LNCaP clone FGC (cell line): ENCODE measurements around the gene CLSTN3.
"Not testable (repeated sequence)": the region's sequence is repeated elsewhere in the genome, so short reads cannot be mapped to it uniquely, and the experiment has no call there.

Experiments
- DNase-seq: peaks from one replicate; pipeline ENCODE4 v3.0.0-alpha.2; 2011; ENCODE audit warnings: low read depth
- H3K4me3 ChIP-seq: 2 replicates; pipeline ENCODE4 v1.5.1; 2011; ENCODE audit warnings: mild to moderate bottlenecking, low read depth, low read length, control low read depth
- TF ChIP-seq, protein P1 (sequence below): IDR thresholded peaks from 2 replicates; pipeline ENCODE4 v1.5.1; 2012; ENCODE audit warnings: mild to moderate bottlenecking; ENCODE audit not compliant: control insufficient read depth, insufficient read depth; ENCODE audit errors: extremely low read depth

CLSTN3 gene

DNA sequence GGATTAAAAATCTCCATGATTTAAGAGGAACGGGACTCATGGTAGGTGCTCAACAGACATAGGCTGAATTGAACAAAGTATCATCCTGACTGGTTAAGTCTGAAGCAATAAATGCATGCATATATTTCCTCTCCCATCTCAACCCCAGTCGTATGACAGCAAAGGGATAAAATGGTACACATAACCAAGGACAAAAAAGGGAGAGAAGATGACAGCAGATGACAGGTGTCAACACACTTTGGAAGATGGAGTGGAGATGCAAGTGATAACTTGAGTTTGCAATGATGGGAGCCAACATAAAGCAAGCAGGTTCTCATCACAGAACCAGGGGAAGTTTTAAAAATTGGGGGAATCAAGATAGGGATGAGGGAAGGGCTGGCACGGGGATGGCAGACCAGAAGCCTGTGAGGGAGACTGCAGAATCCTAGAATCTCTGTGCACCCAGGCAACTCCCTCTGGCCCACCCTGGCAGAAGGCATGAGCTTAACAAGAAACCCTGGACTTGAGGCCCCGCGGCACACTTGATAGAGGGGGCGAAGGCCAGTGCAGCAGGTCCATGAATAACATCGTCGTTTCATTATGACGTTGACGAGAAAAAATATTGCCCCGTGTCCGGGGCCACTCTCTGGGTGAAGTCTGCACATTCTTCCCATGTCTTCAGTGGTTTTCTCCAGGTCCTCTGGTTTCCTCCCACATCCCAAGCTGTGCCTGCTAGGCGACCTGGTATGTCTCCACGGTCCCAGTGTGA lies 26.2 kb upstream of the CLSTN3 start:
- TF ChIP-seq, protein P1, sequence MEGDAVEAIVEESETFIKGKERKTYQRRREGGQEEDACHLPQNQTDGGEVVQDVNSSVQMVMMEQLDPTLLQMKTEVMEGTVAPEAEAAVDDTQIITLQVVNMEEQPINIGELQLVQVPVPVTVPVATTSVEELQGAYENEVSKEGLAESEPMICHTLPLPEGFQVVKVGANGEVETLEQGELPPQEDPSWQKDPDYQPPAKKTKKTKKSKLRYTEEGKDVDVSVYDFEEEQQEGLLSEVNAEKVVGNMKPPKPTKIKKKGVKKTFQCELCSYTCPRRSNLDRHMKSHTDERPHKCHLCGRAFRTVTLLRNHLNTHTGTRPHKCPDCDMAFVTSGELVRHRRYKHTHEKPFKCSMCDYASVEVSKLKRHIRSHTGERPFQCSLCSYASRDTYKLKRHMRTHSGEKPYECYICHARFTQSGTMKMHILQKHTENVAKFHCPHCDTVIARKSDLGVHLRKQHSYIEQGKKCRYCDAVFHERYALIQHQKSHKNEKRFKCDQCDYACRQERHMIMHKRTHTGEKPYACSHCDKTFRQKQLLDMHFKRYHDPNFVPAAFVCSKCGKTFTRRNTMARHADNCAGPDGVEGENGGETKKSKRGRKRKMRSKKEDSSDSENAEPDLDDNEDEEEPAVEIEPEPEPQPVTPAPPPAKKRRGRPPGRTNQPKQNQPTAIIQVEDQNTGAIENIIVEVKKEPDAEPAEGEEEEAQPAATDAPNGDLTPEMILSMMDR: no peak
- H3K4me3 ChIP-seq: no peak overlapping the region
- DNase-seq: no peak

DNA sequence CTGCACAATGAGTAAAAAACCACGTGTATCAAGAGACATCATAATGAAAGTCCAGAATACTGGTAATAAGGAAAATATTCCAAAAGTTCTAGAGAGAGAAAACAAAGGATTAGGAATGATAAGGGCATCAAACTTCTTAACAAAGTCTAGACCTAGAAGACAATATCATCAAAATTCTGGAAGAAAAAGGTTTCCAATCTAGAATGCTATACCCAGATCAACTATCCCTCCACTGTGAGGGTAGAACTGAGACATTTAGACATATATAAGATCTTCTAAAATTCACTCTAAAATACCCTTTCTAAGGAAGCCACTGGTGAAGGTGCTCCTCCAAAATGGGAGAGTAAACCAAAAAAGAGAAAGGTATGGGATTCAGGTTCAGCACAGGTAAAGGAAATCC lies 24.1 kb upstream of the CLSTN3 start:
- TF ChIP-seq, protein P1: no peak
- no peak for DNase-seq

DNA sequence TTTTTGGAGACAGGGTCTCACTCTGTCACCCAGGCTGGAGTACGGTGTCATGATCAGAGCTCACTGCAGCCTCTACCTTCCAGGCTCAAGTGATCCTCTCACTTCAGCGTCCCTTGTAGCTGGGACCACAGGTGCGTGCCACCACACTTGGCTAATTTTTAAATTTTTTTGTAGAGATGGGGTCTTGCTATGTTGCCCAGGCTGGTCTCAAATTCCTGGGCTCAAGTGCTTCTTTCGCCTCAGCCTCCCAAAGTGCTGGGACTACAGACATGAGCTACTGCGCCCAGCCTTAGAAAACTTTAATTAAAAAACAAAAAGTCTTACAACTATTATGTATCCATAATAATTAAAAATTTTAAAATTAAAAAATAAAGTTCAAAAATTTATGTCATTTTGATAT lies 23.0 kb upstream of the CLSTN3 start:
- H3K4me3 ChIP-seq, DNase-seq: not testable (repeated sequence)

More for the DNA sequence above, 24.1 kb upstream of the CLSTN3 start:
- H3K4me3 ChIP-seq: no peak overlapping the region

DNA sequence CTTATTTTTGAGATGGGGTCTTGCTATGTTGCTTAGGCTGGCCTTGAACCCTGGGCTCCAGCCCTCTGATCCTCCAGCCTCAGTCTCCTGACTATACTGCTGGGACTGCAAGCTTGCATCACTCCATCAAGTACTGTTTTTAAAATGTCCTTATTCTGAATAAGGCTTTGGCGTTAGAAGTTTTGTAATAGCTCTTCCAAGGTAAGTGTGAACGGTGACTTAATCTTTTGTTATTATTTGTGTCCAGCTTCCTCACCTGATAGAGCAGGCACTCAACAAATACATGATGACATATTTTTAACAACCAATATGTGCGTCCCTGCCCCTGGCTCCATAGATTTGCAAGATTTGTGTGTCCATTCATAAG lies 22.6 kb upstream of the CLSTN3 start:
- no peak for DNase-seq
- TF ChIP-seq, protein P1: no peak
- H3K4me3 ChIP-seq: peak overlapping the region; percentile 83

DNA sequence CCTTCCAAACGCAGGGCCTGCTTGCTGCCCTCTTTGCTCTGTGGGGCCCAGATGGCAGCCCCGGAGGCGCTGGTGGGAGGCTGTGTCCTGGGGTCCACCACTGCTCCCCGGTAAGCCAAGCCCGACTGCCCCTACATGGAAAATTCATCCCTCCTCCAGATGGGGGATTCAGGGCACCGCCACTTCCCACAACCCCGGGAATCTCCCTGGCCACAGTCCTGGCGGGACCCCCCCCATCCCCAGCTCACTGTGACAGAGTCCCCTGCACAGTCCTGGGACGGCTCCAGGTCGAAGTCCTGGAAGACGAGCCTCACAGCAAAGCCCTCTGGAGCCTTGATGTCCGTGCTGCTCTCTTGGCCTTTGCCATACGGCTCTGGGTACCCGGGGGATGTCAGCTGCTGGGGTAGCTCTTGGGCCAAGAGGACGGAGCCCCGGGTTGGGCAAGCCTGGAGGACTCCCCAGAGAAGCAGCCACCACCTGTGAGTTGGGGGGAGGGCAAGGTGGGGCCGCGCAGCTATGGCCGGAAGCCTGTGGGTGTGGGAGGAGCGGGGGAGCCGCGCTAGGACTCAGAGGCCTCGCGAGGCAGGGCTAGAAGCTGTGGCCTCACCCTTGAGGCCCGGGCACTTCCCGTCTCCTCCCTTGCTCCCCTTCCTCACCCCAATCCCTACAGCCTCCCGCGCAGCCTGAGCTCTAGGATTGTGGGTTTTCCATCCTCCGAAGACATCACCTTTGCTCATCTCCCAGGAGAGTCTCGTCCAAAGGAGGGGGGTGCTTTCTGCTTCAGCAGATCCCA lies 22.0 kb upstream of the CLSTN3 start:
- H3K4me3 ChIP-seq: peak overlapping the region; percentile 83
- DNase-seq: no peak
- TF ChIP-seq, protein P1: no peak

DNA sequence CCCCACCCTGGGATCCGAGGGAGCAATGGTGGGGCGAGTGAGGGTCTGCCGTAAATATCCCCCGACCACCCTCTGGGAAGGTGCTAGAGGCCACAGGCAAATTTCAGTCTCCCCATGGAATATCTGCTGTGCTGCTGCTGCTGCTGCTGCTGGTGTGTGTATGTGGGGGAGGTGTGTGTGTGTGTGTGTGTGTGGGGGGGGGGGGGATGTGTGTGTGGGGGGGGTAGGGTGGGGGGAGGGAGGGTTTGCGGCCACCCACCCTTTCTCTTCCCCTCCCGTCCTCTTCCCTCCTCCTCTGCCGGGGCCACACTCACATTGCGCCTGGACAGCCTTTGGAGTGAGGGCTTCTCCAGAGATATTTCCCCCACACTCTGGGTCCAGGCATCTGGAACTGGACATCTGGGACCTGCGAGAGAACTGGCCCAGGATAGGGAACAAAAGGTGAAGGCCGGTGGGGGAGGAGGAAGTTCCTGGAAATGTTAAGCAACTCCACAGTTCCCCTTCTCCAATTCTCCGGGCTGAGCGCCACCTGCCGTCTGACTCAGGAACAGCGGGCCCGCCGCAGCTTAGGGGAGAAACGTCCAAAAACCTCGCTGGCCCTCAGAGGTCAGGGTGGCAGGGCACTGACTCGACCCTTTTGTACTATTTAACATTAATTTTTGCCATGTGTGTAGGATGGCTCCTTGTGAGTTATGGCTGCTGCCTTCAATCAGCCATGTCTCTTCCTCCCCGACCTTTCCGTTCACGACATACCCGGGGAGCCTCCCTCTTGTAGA lies 21.2 kb upstream of the CLSTN3 start, which contains the start of gene C1RL:
Gene C1RL, minus strand, starts transcription at position 419 of the 776 bp plus-strand sequence. Its CDS starts 34 bp downstream, at position 385.
- peak within 1 kb of the TSS; percentile 83 for H3K4me3 ChIP-seq
- peak; percentile 52 for DNase-seq

More for the DNA sequence above, 21.2 kb upstream of the CLSTN3 start, which contains the start of gene C1RL:
- TF ChIP-seq, protein P1: peak; percentile 94
